ENCODE data around the gene LPP.

The LPP gene

GRCh38 chr3:188687389-188687788 is 533.4 kb downstream of the LPP start:
- no peak overlapping the region for H3K27ac ChIP-seq
- TF ChIP-seq CTCF (IDR thresholded peaks at IDR 0.05) (0 out of 2 replicates have a peak, but pooled peaks have one; percentile 8), ZFX (IDR thresholded peaks at IDR 0.05; ENCODE audit: borderline replicate concordance) (no peak)

- H3K27ac ChIP-seq: no peak overlapping the region
- TF ChIP-seq ZFX (IDR thresholded peaks at IDR 0.05; ENCODE audit: borderline replicate concordance) (no peak), CTCF (IDR thresholded peaks at IDR 0.05) (no peak)
Observed at GRCh38 chr3:188689101-188689574, 535.2 kb downstream of the LPP start.

DNA sequence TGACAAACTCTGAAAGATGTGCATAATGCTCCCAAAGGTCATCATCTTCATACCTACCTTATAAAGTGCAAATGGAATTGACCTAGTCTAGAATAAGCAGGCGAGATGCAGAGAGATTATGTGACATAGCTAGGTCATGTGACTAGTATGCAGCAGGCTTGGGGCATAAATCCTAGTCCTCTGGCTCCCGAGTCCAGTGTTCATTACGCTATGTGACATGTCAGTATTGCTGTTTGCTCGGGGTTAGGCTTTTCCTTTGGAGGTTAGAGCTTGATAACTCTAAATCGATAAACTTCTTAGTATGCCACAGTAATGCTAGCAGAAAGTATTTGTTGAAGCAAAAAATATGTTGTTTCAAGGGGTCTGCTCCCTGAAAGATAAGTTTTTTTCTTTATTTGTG is 536.1 kb downstream of the LPP start:
- no peak overlapping the region for H3K27ac ChIP-seq
- TF ChIP-seq ZFX (IDR thresholded peaks at IDR 0.05; ENCODE audit: borderline replicate concordance) (no peak), CTCF (IDR thresholded peaks at IDR 0.05) (no peak)

DNA sequence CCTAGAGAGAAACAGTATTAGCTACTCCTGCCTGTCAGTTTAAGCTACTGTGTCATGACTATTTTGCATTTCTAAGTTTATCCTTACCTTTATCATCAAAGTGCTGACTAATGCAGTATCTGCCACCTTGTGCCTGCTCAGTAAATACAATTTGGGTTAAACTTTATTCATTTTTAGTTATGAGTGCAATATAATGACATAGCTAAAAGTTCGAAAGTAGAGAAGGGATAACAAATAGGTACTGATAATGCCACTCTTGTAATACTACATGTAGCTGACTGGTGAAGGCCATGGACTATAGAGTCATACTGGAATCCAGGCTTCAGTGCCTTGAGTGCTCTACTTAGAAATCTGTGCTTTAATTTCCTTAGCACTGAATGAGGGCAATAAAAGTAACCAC is 537.0 kb downstream of the LPP start:
- no peak overlapping the region for H3K27ac ChIP-seq
- TF ChIP-seq CTCF (IDR thresholded peaks at IDR 0.05) (no peak), ZFX (IDR thresholded peaks at IDR 0.05; ENCODE audit: borderline replicate concordance) (no peak)

- no peak overlapping the region for H3K27ac ChIP-seq
- no peak for TF ChIP-seq CTCF (IDR thresholded peaks at IDR 0.05)
- TF ChIP-seq ZFX (IDR thresholded peaks at IDR 0.05; ENCODE audit: borderline replicate concordance): no peak
Observed at GRCh38 chr3:188691665-188692064, 537.7 kb downstream of the LPP start.

DNA sequence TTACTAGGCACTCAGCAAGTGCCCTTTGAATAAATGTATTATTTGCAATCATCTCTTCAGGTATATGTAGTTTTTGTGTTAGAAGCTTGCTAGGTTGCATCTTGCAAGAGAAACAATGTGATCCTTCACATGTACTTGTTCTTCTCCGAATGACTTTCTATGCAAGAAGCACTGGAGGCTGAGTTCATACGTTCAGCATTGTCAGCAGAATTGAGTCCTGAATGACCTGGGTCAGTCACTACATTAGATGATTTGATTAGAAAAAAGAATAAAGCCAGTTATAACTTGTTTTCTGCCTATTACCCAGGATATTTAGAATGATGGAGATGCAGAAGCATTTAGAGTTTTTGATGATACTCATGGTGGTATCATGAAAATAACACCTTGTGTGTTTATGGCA is 538.7 kb downstream of the LPP start:
- H3K27ac ChIP-seq: no peak overlapping the region
- TF ChIP-seq ZFX (IDR thresholded peaks at IDR 0.05; ENCODE audit: borderline replicate concordance) (no peak), CTCF (IDR thresholded peaks at IDR 0.05) (no peak)

DNA sequence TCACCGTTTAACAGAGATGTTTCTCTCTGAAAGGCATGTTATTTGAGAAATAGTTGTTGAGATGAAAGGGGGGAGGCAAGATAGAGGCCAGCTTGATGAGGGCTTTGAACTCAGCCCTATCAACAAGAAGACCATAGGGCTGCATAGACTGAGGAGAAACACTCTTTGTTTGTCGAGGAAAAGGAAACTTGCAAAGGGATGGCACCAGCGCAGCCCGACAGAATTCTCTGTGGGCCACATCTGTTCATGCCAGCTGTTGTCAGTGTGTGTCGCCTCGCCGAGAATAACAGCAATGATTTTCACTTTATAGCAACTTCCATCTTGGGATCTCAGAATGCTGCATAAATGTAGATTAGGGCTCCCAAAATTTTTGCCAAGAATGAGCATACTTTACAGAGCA is 539.5 kb downstream of the LPP start:
- TF ChIP-seq ZFX (IDR thresholded peaks at IDR 0.05; ENCODE audit: borderline replicate concordance) (no peak), CTCF (IDR thresholded peaks at IDR 0.05) (no peak)

More for the DNA sequence above, 539.5 kb downstream of the LPP start:
- no peak overlapping the region for H3K27ac ChIP-seq

All from 22Rv1 (cell line).